NCI-H146 treated with DMSO at 0.1 percent for 48 hours (cell line): ENCODE results near the gene FAM171A1.
A peak's percentile ranks its signal among the peaks of the same experiment; 100 is the strongest.
"Not testable (repeated sequence)": the region's sequence is repeated elsewhere in the genome, so short reads cannot be mapped to it uniquely, and the experiment has no call there.

Experiments used
- DNase-seq: peaks from one replicate; lab custom pipeline; 2025; ENCODE audit not compliant: unreplicated experiment; lab: John Stamatoyannopoulos, UW

FAM171A1 gene

GRCh38 chr10:15345450-15345849 is 25.6 kb downstream of the FAM171A1 start:
- no peak for DNase-seq

GRCh38 chr10:15344876-15345285 is 26.2 kb downstream of the FAM171A1 start:
- peak; percentile 100 for DNase-seq

DNA sequence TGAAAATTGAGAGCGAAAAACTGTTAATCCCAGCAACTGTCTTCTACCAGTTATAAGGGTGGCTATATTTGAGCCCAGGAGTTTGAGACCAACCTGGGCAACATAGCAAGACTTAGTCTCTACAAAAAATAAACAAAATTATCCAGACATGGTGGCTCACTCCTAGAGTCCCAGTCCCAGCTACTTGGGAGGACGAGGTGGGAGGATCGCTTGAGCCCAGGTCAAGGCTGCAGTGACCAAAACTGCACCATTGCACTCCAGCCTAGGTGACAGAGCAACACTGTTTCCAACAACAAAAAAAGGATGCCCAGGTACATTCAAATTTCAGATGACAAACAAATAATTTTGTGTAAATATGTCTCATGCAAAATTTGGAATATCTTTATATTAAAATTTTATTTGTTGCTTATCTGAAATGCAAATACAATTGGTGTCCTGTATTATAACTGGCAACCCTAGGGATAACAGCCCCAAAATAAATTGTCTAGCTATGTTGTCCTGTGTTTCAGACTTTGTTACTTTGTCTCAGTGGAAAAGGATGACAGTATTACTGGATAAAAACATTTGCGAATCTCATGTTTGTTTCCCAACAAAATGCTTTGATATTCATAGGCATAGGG is 26.7 kb downstream of the FAM171A1 start:
- DNase-seq: no peak

DNA sequence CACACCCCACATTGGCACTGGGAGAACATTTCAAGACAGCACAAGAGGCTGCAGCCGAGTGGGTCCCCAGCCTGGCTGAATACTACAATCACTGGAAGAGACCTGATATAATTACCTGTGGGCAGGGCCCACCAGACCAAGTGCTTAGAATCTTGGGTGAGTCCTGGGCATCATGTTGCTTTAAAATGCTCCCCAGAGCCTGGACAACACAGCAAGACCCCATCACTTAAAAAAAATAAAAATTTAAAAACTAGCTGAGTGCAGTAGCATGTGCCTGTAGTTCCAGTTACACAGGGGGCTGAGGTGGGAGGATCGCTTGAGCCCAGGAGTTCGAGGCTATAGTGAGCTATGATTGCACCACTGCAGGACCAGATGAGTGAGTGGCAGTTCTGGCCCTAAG is 28.1 kb downstream of the FAM171A1 start:
- no peak for DNase-seq

DNA sequence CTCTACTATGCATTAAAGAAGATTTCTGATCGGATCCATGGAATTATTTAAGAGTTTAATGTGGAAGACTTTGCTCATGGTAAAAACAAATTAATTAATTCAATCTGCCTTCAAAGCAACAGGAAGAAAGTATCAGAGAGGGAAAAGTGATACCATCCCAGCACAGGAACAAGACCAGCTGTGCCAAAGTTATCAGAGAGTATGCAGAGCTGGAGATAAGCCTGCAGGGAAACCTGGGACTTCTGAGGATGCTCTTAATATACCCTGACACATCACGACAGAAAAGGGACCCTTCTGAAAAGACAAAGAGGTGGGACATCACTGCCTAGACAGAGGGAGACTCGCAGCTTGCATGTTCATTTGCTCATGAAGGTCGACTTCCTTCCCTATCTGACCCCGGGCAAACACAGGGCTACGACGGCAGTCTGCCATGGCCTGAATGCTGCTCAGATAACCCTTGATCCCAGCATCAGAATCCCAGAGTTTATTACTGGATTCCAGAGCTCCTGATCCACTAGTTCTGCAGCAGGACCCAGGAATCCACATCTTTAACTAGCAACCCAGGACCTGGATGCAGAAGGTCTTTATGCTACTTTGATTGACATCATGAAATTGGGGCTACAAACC is 29.5 kb downstream of the FAM171A1 start:
- DNase-seq: no peak

GRCh38 chr10:15339892-15340291 is 31.2 kb downstream of the FAM171A1 start:
- no peak for DNase-seq

DNA sequence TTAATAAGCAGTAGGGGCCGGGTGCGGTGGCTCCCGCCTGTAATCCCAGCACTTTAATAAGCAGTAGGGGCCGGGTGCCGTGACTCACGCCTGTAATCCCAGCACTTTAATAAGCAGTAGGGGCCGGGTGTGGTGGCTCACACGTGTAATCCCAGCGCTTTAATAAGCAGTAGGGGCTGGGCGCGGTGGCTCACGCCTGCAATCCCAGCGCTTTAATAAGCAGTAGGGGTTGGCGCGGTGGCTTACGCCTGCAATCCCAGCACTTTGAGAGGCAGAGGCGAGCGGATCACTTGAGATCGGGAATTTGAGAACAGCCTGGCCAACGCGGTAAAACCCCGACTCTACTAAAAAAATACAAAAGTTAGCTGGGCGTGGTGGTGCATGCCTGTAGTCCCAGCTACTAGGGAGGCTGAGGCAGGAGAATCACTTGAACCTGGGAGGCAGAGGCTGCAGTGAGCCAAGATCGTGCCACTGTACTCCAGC is 33.6 kb downstream of the FAM171A1 start:
- DNase-seq: not testable (repeated sequence)

- DNase-seq: no peak
Measured at GRCh38 chr10:15336211-15336610, 34.9 kb downstream of the FAM171A1 start.

GRCh38 chr10:15335508-15335907 is 35.6 kb downstream of the FAM171A1 start:
- DNase-seq: no peak

DNA sequence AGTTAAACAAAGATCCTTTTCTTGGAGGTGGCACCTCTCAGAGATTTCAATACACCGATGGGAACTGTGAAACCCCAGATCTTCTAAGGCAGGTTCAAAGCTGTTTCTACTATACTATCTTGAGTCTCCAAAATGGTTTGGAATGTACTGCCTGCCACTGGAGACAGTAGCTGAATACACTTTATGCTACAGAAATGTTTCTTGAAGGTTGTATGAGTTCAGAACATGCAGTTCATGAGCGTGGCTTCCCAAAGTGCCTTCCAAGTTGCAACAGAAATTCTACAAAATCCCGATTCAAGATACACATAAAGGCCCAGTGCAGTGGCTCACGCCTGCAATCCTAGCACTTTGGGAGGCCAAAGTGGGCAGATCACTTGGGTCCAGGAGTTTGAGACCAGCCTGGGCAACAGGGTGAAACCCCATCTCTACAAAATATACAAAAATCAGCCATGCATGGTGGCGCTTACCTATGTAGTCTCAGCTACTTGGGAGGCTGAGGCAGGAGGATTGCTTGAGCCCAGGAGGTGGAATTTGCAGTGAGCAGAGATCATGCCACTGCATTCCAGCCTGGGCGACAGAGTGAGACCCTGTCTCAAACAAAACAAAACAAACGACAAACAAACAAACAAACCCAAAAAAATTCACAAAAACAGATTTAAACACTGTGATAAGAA is 36.3 kb downstream of the FAM171A1 start:
- no peak for DNase-seq

DNA sequence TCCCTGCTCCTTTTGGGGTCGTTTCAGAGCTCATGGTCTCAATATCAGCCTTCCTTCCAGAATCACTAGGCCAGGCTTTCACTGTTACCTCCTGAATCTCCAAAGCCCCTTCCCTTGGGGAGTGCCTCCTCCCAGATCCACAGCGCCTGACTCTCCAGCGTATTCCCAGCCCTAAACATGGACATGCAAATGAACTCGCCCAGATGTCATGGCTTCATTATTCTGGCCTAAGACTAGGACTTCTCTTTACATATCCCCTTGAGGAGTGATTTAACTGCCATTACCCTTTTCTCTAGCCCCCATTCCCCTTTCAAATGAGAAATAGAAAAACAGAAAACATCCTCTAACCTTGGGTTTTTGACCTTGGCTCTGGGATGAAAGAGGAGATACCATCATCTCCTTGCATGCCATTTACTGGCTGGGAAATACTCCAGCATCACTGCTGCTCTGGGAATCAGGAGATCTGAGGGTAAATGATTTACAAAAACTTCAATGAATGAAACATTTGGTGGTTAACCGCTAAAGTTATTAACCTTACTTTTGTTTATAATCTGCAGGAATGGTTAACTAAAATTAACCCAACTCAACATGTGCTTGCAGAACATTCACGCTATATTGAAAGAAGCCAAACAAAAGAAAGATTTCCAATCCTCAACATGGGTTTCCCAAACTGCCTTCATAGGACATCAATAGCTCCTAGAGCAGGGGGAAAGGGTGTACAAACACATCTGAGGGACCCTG is 37.0 kb downstream of the FAM171A1 start:
- no peak for DNase-seq

DNA sequence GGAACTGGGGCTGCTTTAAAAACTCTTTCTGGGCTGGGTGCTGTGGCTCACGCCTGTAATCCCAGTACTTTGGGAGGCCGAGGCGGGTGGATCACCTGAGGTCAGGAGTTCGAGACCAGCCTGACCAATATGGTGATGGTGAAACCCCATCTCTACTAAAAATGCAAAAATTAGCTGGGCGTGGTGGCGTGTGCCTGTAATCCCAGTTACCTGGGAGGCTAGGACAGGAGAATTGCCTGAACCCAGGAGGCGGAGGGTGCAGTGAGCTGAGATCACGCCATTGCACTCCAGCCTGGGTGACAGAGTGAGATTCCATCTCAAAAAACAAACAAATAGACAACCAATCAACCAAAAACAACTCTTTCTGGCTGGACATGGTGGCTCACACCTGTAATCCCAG is 37.9 kb downstream of the FAM171A1 start:
- not testable (repeated sequence) for DNase-seq

GRCh38 chr10:15331461-15331860 is 39.6 kb downstream of the FAM171A1 start:
- no peak for DNase-seq

- DNase-seq: no peak
Measured at GRCh38 chr10:15329437-15329836, 41.7 kb downstream of the FAM171A1 start.

GRCh38 chr10:15325944-15326284 is 45.2 kb downstream of the FAM171A1 start:
- DNase-seq: no peak

DNA sequence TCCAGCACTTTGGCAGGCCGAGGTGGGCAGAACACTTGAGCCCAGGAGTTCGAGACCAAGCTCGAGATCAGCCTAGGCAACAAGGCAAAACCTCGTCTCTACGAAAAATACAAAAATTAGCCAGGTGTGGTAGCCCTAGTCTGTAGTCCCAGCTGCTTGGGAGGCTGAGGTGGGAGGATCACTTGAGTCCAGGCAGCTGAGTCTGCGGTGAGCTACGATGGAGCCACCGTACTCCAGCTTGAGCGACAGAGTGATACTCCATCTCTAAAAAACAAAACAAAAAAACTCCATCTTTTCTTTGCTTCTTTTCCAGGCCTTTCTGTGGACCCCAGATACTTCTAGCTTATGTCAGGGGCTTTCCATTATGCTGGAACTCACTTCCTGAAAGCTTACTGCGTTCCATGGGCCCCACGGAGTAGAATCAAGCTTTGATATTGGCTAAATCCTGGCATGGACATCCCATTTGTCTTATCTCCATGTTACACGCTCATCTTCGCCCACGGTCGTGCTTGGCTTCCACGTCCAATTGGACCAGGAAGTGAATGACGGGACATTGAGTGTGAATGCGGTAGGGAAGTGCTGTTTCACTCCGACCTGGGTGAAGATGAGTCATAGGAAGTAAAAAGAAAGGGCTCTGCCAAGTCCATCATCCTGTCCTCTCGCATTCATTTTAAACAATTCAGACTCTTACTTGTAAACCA is 45.7 kb downstream of the FAM171A1 start:
- no peak for DNase-seq

DNA sequence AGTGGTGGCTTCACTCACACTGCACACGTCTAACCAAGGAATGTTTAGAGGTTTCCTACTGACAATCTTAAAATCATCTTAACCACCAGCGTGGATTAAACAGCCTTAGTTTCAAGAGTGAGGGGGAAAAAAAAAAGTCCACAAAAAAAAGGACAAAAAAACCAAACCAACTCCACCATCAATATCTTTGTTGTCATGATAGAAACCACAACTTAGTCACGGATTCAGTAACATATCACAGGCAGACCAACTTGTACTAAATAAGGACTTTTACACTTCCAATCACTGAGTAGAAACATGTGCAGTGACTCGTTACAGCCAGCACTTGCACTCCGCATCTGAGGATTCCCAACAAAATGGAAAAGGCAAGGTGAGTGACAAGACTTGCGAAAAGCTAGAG is 46.5 kb downstream of the FAM171A1 start:
- DNase-seq: no peak

DNA sequence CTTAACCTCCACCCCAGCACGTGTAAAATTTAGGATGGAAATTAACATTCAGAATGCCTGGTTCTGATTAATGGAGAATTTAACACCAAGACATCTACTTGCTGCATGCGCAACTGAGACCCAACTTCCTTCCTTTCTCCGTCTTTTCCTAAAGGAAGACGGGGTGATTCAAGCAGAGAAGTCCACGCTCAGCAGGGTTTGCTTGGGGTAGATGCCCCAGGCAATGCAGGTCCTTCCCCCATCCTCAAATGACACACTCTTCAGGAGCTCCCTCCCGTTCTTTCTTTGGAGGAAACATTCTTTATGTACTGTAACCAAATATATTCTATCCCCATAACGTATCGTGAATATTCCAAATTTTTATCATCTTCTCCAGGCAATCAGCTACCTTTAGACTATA is 47.0 kb downstream of the FAM171A1 start:
- DNase-seq: no peak

DNA sequence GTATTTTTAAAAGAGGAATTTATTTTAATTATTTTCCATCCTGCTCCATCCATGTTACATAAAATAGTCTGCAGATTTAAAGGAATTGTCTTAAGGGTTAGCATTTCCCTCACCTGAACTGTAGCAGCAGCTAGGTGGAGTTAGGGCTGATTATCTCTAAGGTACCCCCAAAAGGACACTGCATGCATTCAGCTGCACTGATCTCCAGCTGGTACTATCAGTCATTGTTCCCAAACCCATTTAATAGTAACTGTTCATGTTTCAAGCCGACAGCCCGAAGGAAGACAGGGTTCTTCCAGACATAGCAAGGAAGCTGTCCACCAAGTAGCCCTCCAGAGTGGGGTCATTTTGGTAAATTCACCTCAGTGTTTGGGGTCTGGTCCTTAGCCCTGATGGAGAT is 48.7 kb downstream of the FAM171A1 start:
- DNase-seq: no peak

- no peak for DNase-seq
Measured at GRCh38 chr10:15321431-15322341, 49.4 kb downstream of the FAM171A1 start.
